Measurements from ENCODE around the gene BYSL. TPM values are rescaled to one million over a fixed set of nuclear protein-coding genes. Genes with fewer than 3 reads are reported as not detected.

Gene BYSL
- total RNA-seq, 1 experiment from 2014 or later = 51.7 TPM

- no peaks in the 10 kb centered on the region for H3K9me3 Mint-ChIP-seq (ENCODE audit: low read depth, unreplicated experiment)
- H3K36me3 Mint-ChIP-seq (ENCODE audit: insufficient read depth, unreplicated experiment) = no peaks in the 10 kb centered on the region
- CTCF ChIA-PET = interaction anchor here (0.6 to 2.3 kb wide), 6 partner anchors 7 to 267 kb away, joined by 3 to 17 read pairs (median 4); partner anchors contain the start of genes BYSL and MED20
- H3K4me1 Mint-ChIP-seq (ENCODE audit: low read depth, unreplicated experiment) = peaks cover 9% of the 10 kb centered on the region
- no peaks in the 10 kb centered on the region for H3K27me3 Mint-ChIP-seq (ENCODE audit: unreplicated experiment)
- TF ChIP-seq CTCF (IDR thresholded peaks at IDR 0.05; ENCODE audit: unreplicated experiment) = no peak
- no peak overlapping the region for H3K27ac Mint-ChIP-seq (ENCODE audit: unreplicated experiment)
- intact Hi-C loops (cut with micrococcal nuclease; ENCODE audit: unreplicated experiment) = no loop called here
- no peak overlapping the region for H3K4me3 Mint-ChIP-seq (ENCODE audit: low read depth, unreplicated experiment)
- peak; percentile 9 for DNase-seq
- no TSS peak for BruUV-seq (replicated peaks)
Observed at GRCh38 chr6:41894366-41895299, 26.7 kb upstream of the BYSL start.

- peaks cover 3% of the 10 kb centered on the region for H3K36me3 Mint-ChIP-seq (ENCODE audit: insufficient read depth, unreplicated experiment)
- no peak for TF ChIP-seq CTCF (IDR thresholded peaks at IDR 0.05; ENCODE audit: unreplicated experiment)
- BruUV-seq (replicated peaks) = no TSS peak
- no peak within 1 kb of the TSS for H3K4me3 Mint-ChIP-seq (ENCODE audit: low read depth, unreplicated experiment)
- peaks cover 9% of the 10 kb centered on the region for H3K4me1 Mint-ChIP-seq (ENCODE audit: low read depth, unreplicated experiment)
- peak; percentile 94 for DNase-seq
- H3K9me3 Mint-ChIP-seq (ENCODE audit: low read depth, unreplicated experiment) = no peaks in the 10 kb centered on the region
- no peaks in the 10 kb centered on the region for H3K27me3 Mint-ChIP-seq (ENCODE audit: unreplicated experiment)
- intact Hi-C loops (cut with micrococcal nuclease; ENCODE audit: unreplicated experiment) = no loop called here
- no peak within 1 kb of the TSS for H3K27ac Mint-ChIP-seq (ENCODE audit: unreplicated experiment)
- CTCF ChIA-PET = interaction anchor here (0.6 to 2.3 kb wide), 9 partner anchors 8 to 1514 kb away, joined by 3 to 17 read pairs (median 5); partner anchors contain the start of genes BYSL and MED20
Observed at GRCh38 chr6:41895300-41896233, 25.7 kb upstream of the BYSL start, which contains the start of gene USP49. USP49 (minus strand) TSS chr6:41895375; CDS start chr6:41806983, 88,392 bp downstream.

- Mint-ChIP-seq H3K36me3 (ENCODE audit: insufficient read depth, unreplicated experiment) (peaks cover 7% of the 10 kb centered on the region), H3K27ac (ENCODE audit: unreplicated experiment) (no peak overlapping the region), H3K9me3 (ENCODE audit: low read depth, unreplicated experiment) (no peaks in the 10 kb centered on the region), H3K4me3 (ENCODE audit: low read depth, unreplicated experiment) (no peak overlapping the region), H3K4me1 (ENCODE audit: low read depth, unreplicated experiment) (peaks cover 9% of the 10 kb centered on the region), H3K27me3 (ENCODE audit: unreplicated experiment) (no peaks in the 10 kb centered on the region)
- no peak for DNase-seq
- CTCF ChIA-PET = interaction anchor here (0.6 to 2.3 kb wide), 8 partner anchors 9 to 1514 kb away, joined by 3 to 17 read pairs (median 6); partner anchors contain the start of genes BYSL and MED20
- intact Hi-C loops (cut with micrococcal nuclease; ENCODE audit: unreplicated experiment) = no loop called here
- BruUV-seq (replicated peaks) = no TSS peak
- no peak for TF ChIP-seq CTCF (IDR thresholded peaks at IDR 0.05; ENCODE audit: unreplicated experiment)
Observed at GRCh38 chr6:41896281-41896680, 25.0 kb upstream of the BYSL start.

GRCh38 chr6:41900861-41901260, 20.4 kb upstream of the BYSL start:
- Mint-ChIP-seq H3K9me3 (ENCODE audit: low read depth, unreplicated experiment) (no peaks in the 10 kb centered on the region), H3K4me1 (ENCODE audit: low read depth, unreplicated experiment) (peaks cover 8% of the 10 kb centered on the region), H3K36me3 (ENCODE audit: insufficient read depth, unreplicated experiment) (peaks cover 23% of the 10 kb centered on the region), H3K4me3 (ENCODE audit: low read depth, unreplicated experiment) (no peak overlapping the region), H3K27ac (ENCODE audit: unreplicated experiment) (no peak overlapping the region), H3K27me3 (ENCODE audit: unreplicated experiment) (no peaks in the 10 kb centered on the region)
- CTCF ChIA-PET = no interaction called here
- no peak for TF ChIP-seq CTCF (IDR thresholded peaks at IDR 0.05; ENCODE audit: unreplicated experiment)
- intact Hi-C loops (cut with micrococcal nuclease; ENCODE audit: unreplicated experiment) = no loop called here
- DNase-seq = no peak
- no TSS peak for BruUV-seq (replicated peaks)
